ENCODE results near the gene DNPEP.

The DNPEP gene

GRCh38 chr2:219404291-219404910, 16.7 kb upstream of the DNPEP start:
- peak; percentile 71 for TF ChIP-seq ZNF341 (tag by site-specific recombination; IDR thresholded peaks at IDR 0.05; ENCODE audit: low read depth)
- TF ChIP-seq KLF10 (tag by site-specific recombination; IDR thresholded peaks at IDR 0.05) = no peak
- H3K36me3 ChIP-seq (ENCODE audit: control insufficient read depth in 2 of 2, insufficient read depth in 1 of 2, low read length in 2 of 2) = no peaks in the 10 kb centered on the region
- ChIA-PET CTCF (interaction anchor here (0.6 to 9.6 kb wide), 18 partner anchors 9 to 226 kb away, joined by 3 to 196 read pairs (median 10); partner anchors contain the start of gene DNPEP), POLR2A (interaction anchor here (1.1 to 1.2 kb wide), 2 partner anchors 126 to 131 kb away, joined by 3 to 4 read pairs; no protein-coding TSS in a partner anchor)
- no peak overlapping the region for H3K4me3 ChIP-seq (ENCODE audit: low read depth, low read length)
- H3K9me3 ChIP-seq (ENCODE audit: control insufficient read depth, insufficient read depth, low read depth, low read length) = no peaks in the 10 kb centered on the region
- H3K27ac ChIP-seq (ENCODE audit: extremely low read depth, low read depth, low read length) = no peak overlapping the region
- H3K4me1 ChIP-seq (ENCODE audit: control insufficient read depth, insufficient read depth, low read length) = peaks cover 18% of the 10 kb centered on the region

DNA sequence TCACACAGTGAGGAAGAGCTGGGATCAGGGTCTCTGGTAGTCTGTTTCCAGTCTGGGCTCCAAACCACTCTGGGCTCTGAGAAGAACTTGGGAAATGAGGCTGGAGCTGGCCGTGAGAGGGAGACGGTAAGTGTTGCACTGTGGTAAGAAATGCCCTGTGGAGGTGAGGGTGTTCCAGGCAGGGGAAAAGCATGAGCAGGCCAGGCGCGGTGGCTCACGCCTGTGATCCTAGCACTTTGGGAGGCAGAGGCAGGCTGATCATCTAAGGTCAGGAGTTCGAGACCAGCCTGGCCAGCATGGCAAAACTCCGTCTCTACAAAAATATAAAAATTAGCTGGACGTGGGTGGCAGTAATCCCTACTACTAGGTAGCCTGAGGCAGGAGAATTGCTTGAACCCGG, 16.1 kb upstream of the DNPEP start:
- H3K36me3 ChIP-seq (ENCODE audit: control insufficient read depth in 2 of 2, insufficient read depth in 1 of 2, low read length in 2 of 2) = no peaks in the 10 kb centered on the region
- TF ChIP-seq ZNF169 (tag by site-specific recombination; IDR thresholded peaks at IDR 0.05) = no peak
- H3K4me1 ChIP-seq (ENCODE audit: control insufficient read depth, insufficient read depth, low read length) = peaks cover 19% of the 10 kb centered on the region
- CTCF ChIA-PET = interaction anchor here (0.5 to 9.6 kb wide), 30 partner anchors 9 to 249 kb away, joined by 3 to 196 read pairs (median 7); partner anchors contain the start of gene DNPEP
- POLR2A ChIA-PET = interaction anchor here (1.1 to 1.3 kb wide), 3 partner anchors 11 to 132 kb away, joined by 3 to 4 read pairs (median 3); no protein-coding TSS in a partner anchor
- H3K27ac ChIP-seq (ENCODE audit: extremely low read depth, low read depth, low read length) = no peak overlapping the region
- H3K4me3 ChIP-seq (ENCODE audit: low read depth, low read length) = no peak overlapping the region
- H3K9me3 ChIP-seq (ENCODE audit: control insufficient read depth, insufficient read depth, low read depth, low read length) = no peaks in the 10 kb centered on the region

- 0 out of 2 replicates have a peak, but pooled peaks have one; percentile 5 for TF ChIP-seq ZNF335 (tag by site-specific recombination; conservative IDR thresholded peaks at IDR 0.05)
- peak; percentile 28; the same call in 1 of the 2 replicates for TF ChIP-seq ZFHX2 (tag by site-specific recombination; conservative IDR thresholded peaks at IDR 0.05)
- TF ChIP-seq ZNF157 (tag by site-specific recombination; IDR thresholded peaks at IDR 0.05) = no peak
- 0 out of 2 replicates have a peak, but pooled peaks have one; percentile 13 for TF ChIP-seq GLIS2 (tag by site-specific recombination; IDR thresholded peaks at IDR 0.05)
- TF ChIP-seq, protein P1, sequence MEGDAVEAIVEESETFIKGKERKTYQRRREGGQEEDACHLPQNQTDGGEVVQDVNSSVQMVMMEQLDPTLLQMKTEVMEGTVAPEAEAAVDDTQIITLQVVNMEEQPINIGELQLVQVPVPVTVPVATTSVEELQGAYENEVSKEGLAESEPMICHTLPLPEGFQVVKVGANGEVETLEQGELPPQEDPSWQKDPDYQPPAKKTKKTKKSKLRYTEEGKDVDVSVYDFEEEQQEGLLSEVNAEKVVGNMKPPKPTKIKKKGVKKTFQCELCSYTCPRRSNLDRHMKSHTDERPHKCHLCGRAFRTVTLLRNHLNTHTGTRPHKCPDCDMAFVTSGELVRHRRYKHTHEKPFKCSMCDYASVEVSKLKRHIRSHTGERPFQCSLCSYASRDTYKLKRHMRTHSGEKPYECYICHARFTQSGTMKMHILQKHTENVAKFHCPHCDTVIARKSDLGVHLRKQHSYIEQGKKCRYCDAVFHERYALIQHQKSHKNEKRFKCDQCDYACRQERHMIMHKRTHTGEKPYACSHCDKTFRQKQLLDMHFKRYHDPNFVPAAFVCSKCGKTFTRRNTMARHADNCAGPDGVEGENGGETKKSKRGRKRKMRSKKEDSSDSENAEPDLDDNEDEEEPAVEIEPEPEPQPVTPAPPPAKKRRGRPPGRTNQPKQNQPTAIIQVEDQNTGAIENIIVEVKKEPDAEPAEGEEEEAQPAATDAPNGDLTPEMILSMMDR (tag by site-specific recombination; IDR thresholded peaks at IDR 0.05) = peak; percentile 69
- peak; percentile 71 for TF ChIP-seq KLF9 (tag by site-specific recombination; IDR thresholded peaks at IDR 0.05; ENCODE audit: low read depth)
- no peak for TF ChIP-seq ZNF791 (tag by site-specific recombination; IDR thresholded peaks at IDR 0.05)
- TF ChIP-seq, protein P2, sequence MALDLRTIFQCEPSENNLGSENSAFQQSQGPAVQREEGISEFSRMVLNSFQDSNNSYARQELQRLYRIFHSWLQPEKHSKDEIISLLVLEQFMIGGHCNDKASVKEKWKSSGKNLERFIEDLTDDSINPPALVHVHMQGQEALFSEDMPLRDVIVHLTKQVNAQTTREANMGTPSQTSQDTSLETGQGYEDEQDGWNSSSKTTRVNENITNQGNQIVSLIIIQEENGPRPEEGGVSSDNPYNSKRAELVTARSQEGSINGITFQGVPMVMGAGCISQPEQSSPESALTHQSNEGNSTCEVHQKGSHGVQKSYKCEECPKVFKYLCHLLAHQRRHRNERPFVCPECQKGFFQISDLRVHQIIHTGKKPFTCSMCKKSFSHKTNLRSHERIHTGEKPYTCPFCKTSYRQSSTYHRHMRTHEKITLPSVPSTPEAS (tag by site-specific recombination; IDR thresholded peaks at IDR 0.05) = no peak
- no peak for TF ChIP-seq MEIS1 (CRISPR knock-in tag; IDR thresholded peaks at IDR 0.05; ENCODE audit: borderline replicate concordance)
- TF ChIP-seq ZNF654 (tag by site-specific recombination; IDR thresholded peaks at IDR 0.05; ENCODE audit: low read depth) = peak; percentile 82
- TF ChIP-seq ZNF660 (tag by site-specific recombination; IDR thresholded peaks at IDR 0.05) = 0 out of 2 replicates have a peak, but pooled peaks have one; percentile 29
- no peak for TF ChIP-seq ZBTB10 (tag by site-specific recombination; IDR thresholded peaks at IDR 0.05)
- Histone ChIP-seq H3K36me3 (ENCODE audit: control insufficient read depth in 2 of 2, insufficient read depth in 1 of 2, low read length in 2 of 2) (no peaks in the 10 kb centered on the region), H3K4me3 (ENCODE audit: low read depth, low read length) (no peak overlapping the region), H3K4me1 (ENCODE audit: control insufficient read depth, insufficient read depth, low read length) (peaks cover 19% of the 10 kb centered on the region), H3K9me3 (ENCODE audit: control insufficient read depth, insufficient read depth, low read depth, low read length) (no peaks in the 10 kb centered on the region), H3K27ac (ENCODE audit: extremely low read depth, low read depth, low read length) (no peak overlapping the region)
- POLR2A ChIA-PET = interaction anchor here (0.8 to 1.3 kb wide), 2 partner anchors 10 to 13 kb away, joined by 3 read pairs; no protein-coding TSS in a partner anchor
- CTCF ChIA-PET = interaction anchor here (0.5 to 9.6 kb wide), 46 partner anchors 10 to 886 kb away, joined by 3 to 196 read pairs (median 4); partner anchors contain the start of genes ASIC4, DNPEP and GMPPA
Measured at GRCh38 chr2:219402665-219403515, 15.2 kb upstream of the DNPEP start.
